ENCODE measurements around the gene KRI1. TPM values are rescaled to one million over a fixed set of nuclear protein-coding genes. Genes with fewer than 3 reads are reported as not detected.

Gene KRI1
- total and polyA plus RNA-seq, 2 donors (not counting 3 experiments of a cell fraction or from before 2014, with no cell fraction given), result 6.7 to 25.7 TPM

GRCh38 chr19:10593820-10594637 is 28.2 kb upstream of the KRI1 start:
- no TSS peak for BruUV-seq (replicated peaks)
- TF ChIP-seq FOS (IDR thresholded peaks at IDR 0.05; ENCODE audit: borderline replicate concordance, insufficient read depth, low read length) (no peak), MYC (IDR thresholded peaks at IDR 0.05; ENCODE audit: low read depth, low read length) (no peak), POLR2A (IDR thresholded peaks at IDR 0.05; ENCODE audit: low read depth, low read length) (no peak), EZH2 (IDR thresholded peaks at IDR 0.05; ENCODE audit: borderline replicate concordance, low read depth, low read length, severe bottlenecking) (no peak), CTCF (IDR thresholded peaks at IDR 0.05; ENCODE audit: extremely low read depth in 1 of 2, insufficient read depth in 1 of 2, low read depth in 1 of 2, low read length in 2 of 2) (no peak), JUN (IDR thresholded peaks at IDR 0.05; ENCODE audit: borderline replicate concordance, insufficient read depth, insufficient read length, low read depth) (no peak), MAX (IDR thresholded peaks at IDR 0.05; ENCODE audit: insufficient read depth, insufficient read length) (no peak), GATA2 (IDR thresholded peaks at IDR 0.05; ENCODE audit: insufficient read depth, insufficient read length, low read depth, low read length) (no peak), POLR2AphosphoS5 (IDR thresholded peaks at IDR 0.05; ENCODE audit: insufficient read depth, low read depth, low read length) (no peak)
- ChIA-PET CTCF (interaction anchor here (4.2 kb wide), 1 partner anchor 13 kb away, joined by 20 read pairs; no protein-coding TSS in a partner anchor), POLR2A (no interaction called here)
- DNase-seq (ENCODE audit: low read depth, low spot score) (no peak), FAIRE-seq (no peak)
- intact Hi-C loops (cut with micrococcal nuclease), result no loop called here
- H3K4me2 ChIP-seq (ENCODE audit: insufficient read depth, low read length), result no peak overlapping the region
- H3K27me3 ChIP-seq (ENCODE audit: control insufficient read depth in 2 of 2, insufficient read depth in 2 of 2, low read length in 2 of 2), result no peaks in the 10 kb centered on the region
- no peaks in the 10 kb centered on the region for H3K79me2 ChIP-seq (ENCODE audit: control insufficient read depth, insufficient read depth, low read length)
- H2AFZ ChIP-seq (ENCODE audit: low read depth, low read length), result no peak overlapping the region
- no peak overlapping the region for H3K27ac ChIP-seq (ENCODE audit: insufficient read depth, low read depth, low read length)
- H3K4me3 ChIP-seq (replicated peaks in 1 of 3; ENCODE audit: insufficient read depth in 1 of 3, low read depth in 1 of 3, low read length in 3 of 3), result no peak overlapping the region
- no peak overlapping the region for H3K9ac ChIP-seq (replicated peaks; ENCODE audit: extremely low read depth, insufficient read depth, low read length)
- H3K4me1 ChIP-seq (ENCODE audit: control insufficient read depth, extremely low read depth, insufficient read depth, low read length), result peaks cover 13% of the 10 kb centered on the region
- H3K9me3 ChIP-seq (replicated peaks; ENCODE audit: control insufficient read depth, insufficient read depth, low read length), result no peaks in the 10 kb centered on the region
- H4K20me1 ChIP-seq (replicated peaks; ENCODE audit: control insufficient read depth, extremely low read depth, insufficient read depth, low read length), result no peaks in the 10 kb centered on the region
- no peaks in the 10 kb centered on the region for H3K9me1 ChIP-seq (replicated peaks; ENCODE audit: control insufficient read depth, extremely low read depth, insufficient read depth, low read length)
- dilution Hi-C loops (cut with MboI; ENCODE audit: extremely low pct_ligation_motif_present, low sequenced_read_pairs), result no loop called here
- no peaks in the 10 kb centered on the region for H3K36me3 ChIP-seq (ENCODE audit: control insufficient read depth in 2 of 2, extremely low read depth in 1 of 2, insufficient read depth in 2 of 2, low read length in 2 of 2)
